ENCODE data around the gene DNLZ. TPM values are rescaled to one million over a fixed set of nuclear protein-coding genes. Genes with fewer than 3 reads are reported as not detected.
A peak's percentile ranks its signal among the peaks of the same experiment; 100 is the strongest.

DNLZ gene
- total RNA-seq, 1 experiment from 2014 or later, result 26.5 TPM

DNA sequence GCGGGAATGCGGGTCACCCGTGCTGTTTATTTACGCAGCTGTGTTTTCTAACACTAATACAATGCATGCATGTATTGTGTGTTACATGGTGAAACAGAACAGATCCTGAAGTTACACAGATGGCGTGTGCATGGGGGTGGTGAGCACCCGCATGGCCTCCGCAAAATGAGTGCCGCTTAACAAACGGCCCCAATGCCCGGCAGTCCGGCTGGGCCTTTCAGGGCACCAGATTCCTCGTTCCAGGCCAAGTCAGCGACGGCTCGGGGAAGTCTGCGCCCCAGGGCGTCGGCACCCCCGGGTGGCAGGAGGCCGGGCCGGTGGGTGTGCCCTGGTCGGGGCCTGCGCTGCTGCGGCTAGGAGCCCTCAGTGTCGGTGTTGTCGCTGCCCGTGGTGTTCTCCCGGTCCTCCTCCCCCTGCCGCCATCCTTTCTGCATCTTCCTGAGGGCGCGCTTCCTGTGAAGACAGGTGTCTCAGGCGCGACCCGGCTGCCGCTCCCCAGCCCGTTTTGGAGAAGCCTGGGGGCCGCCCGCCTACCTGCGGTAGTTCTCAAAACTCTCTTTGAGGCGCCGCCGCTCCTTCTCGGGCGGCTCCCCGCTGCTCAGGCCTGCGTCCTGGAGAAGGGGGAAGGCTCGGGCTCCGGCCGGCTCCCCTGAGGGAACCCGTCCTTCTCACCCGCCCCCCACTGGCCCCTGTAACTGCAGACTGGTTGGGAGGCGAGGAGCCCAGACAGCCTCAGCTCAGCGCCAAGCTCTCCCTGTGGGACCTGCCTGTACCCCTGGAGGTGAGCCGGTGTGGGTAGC is 605 bp upstream of the DNLZ start:
- TF ChIP-seq SIN3A (IDR thresholded peaks at IDR 0.05; ENCODE audit: borderline replicate concordance, insufficient read depth, low read depth, low read length) (no peak), TCF7L2 (IDR thresholded peaks at IDR 0.05; ENCODE audit: low read depth, low read length) (no peak), POLR2AphosphoS5 (IDR thresholded peaks at IDR 0.05; ENCODE audit: low read depth, low read length) (no peak)
- TF ChIP-seq, protein P1, sequence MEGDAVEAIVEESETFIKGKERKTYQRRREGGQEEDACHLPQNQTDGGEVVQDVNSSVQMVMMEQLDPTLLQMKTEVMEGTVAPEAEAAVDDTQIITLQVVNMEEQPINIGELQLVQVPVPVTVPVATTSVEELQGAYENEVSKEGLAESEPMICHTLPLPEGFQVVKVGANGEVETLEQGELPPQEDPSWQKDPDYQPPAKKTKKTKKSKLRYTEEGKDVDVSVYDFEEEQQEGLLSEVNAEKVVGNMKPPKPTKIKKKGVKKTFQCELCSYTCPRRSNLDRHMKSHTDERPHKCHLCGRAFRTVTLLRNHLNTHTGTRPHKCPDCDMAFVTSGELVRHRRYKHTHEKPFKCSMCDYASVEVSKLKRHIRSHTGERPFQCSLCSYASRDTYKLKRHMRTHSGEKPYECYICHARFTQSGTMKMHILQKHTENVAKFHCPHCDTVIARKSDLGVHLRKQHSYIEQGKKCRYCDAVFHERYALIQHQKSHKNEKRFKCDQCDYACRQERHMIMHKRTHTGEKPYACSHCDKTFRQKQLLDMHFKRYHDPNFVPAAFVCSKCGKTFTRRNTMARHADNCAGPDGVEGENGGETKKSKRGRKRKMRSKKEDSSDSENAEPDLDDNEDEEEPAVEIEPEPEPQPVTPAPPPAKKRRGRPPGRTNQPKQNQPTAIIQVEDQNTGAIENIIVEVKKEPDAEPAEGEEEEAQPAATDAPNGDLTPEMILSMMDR (IDR thresholded peaks at IDR 0.05), result no peak; the same call in 1 of the 2 replicates
- TF ChIP-seq, protein P2, sequence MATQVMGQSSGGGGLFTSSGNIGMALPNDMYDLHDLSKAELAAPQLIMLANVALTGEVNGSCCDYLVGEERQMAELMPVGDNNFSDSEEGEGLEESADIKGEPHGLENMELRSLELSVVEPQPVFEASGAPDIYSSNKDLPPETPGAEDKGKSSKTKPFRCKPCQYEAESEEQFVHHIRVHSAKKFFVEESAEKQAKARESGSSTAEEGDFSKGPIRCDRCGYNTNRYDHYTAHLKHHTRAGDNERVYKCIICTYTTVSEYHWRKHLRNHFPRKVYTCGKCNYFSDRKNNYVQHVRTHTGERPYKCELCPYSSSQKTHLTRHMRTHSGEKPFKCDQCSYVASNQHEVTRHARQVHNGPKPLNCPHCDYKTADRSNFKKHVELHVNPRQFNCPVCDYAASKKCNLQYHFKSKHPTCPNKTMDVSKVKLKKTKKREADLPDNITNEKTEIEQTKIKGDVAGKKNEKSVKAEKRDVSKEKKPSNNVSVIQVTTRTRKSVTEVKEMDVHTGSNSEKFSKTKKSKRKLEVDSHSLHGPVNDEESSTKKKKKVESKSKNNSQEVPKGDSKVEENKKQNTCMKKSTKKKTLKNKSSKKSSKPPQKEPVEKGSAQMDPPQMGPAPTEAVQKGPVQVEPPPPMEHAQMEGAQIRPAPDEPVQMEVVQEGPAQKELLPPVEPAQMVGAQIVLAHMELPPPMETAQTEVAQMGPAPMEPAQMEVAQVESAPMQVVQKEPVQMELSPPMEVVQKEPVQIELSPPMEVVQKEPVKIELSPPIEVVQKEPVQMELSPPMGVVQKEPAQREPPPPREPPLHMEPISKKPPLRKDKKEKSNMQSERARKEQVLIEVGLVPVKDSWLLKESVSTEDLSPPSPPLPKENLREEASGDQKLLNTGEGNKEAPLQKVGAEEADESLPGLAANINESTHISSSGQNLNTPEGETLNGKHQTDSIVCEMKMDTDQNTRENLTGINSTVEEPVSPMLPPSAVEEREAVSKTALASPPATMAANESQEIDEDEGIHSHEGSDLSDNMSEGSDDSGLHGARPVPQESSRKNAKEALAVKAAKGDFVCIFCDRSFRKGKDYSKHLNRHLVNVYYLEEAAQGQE (IDR thresholded peaks at IDR 0.05; ENCODE audit: insufficient read depth in 1 of 2, low read depth in 2 of 2, low read length in 1 of 2), result no peak
- intact Hi-C loops (cut with micrococcal nuclease; ENCODE audit: unreplicated experiment), result no loop called here
- BruUV-seq (replicated peaks), result TSS peak; percentile 83

DNA sequence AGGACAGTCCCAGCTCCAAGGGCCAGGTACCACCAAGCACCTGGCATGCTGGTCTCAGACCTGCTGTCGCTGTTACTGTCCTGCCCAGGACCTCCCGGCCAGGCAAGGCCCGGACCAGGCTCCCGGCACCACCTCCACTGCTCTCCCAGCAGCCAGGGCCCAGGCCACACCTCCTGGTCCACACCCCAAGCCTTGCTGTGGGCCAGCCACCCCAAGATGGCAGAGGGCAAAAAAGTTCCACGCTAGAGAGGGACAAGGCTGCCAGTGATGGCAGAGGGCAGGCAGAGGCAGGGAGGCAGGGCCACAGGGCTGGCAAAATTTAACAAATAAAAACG is 1.1 kb downstream of the DNLZ start:
- BruUV-seq (replicated peaks), result no TSS peak
- ChIA-PET CTCF (interaction anchor here (0.9 to 1.3 kb wide), 2 partner anchors 17 to 23 kb away, joined by 3 to 5 read pairs; no protein-coding TSS in a partner anchor), POLR2A (no interaction called here)
- no peaks in the 10 kb centered on the region; the same call in 1 of the 2 replicates for H3K36me3 ChIP-seq (ENCODE audit: control insufficient read depth, insufficient read depth, low read length)
- peak overlapping the region; percentile 40; the same call in 1 of the 2 replicates for H3K27ac ChIP-seq (ENCODE audit: low read length)
- ATAC-seq (no peak), DNase-seq (ENCODE audit: low read depth, low spot score) (no peak)
- H3K4me1 ChIP-seq (ENCODE audit: control insufficient read depth, insufficient read depth, low read length), result peaks cover 5% of the 10 kb centered on the region; the same call in 1 of the 2 replicates
- H3K9me3 ChIP-seq (ENCODE audit: control insufficient read depth, insufficient read depth, low read depth, low read length), result no peaks in the 10 kb centered on the region
- in situ Hi-C loops (cut with HindIII; ENCODE audit: low pct_unique_long_range_greater_than_20kb, low sequenced_read_pairs), result no loop called here
- intact Hi-C loops (cut with micrococcal nuclease; ENCODE audit: unreplicated experiment), result no loop called here
- TF ChIP-seq, protein P2 (IDR thresholded peaks at IDR 0.05; ENCODE audit: insufficient read depth in 1 of 2, low read depth in 2 of 2, low read length in 1 of 2), result no peak
- TF ChIP-seq, protein P1 (IDR thresholded peaks at IDR 0.05), result no peak
- TF ChIP-seq SIN3A (IDR thresholded peaks at IDR 0.05; ENCODE audit: borderline replicate concordance, insufficient read depth, low read depth, low read length), result no peak
- TF ChIP-seq TCF7L2 (IDR thresholded peaks at IDR 0.05; ENCODE audit: low read depth, low read length), result no peak
- no peak for TF ChIP-seq POLR2AphosphoS5 (IDR thresholded peaks at IDR 0.05; ENCODE audit: low read depth, low read length)
- H3K4me3 ChIP-seq (ENCODE audit: low read depth in 2 of 2, low read length in 2 of 2), result peak overlapping the region; percentile 19 to 43; a peak in 3 of 4 replicates
- no peaks in the 10 kb centered on the region for H3K27me3 ChIP-seq (ENCODE audit: control insufficient read depth, insufficient read depth, low read length)

More for the DNA sequence above, 605 bp upstream of the DNLZ start:
- Histone ChIP-seq H3K4me1 (ENCODE audit: control insufficient read depth, insufficient read depth, low read length) (peaks cover 5% of the 10 kb centered on the region; the same call in 1 of the 2 replicates), H3K9me3 (ENCODE audit: control insufficient read depth, insufficient read depth, low read depth, low read length) (no peaks in the 10 kb centered on the region), H3K36me3 (ENCODE audit: control insufficient read depth, insufficient read depth, low read length) (no peaks in the 10 kb centered on the region; the same call in 1 of the 2 replicates), H3K27ac (ENCODE audit: low read length) (peak overlapping the region; percentile 61), H3K27me3 (ENCODE audit: control insufficient read depth, insufficient read depth, low read length) (no peaks in the 10 kb centered on the region), H3K4me3 (ENCODE audit: low read depth in 2 of 2, low read length in 2 of 2) (peak overlapping the region; percentile 13 to 59; a peak in 3 of 4 replicates)
- ATAC-seq, result no peak
- CTCF ChIA-PET, result interaction anchor here (1.3 kb wide), 1 partner anchor 18 kb away, joined by 5 read pairs; no protein-coding TSS in a partner anchor
- in situ Hi-C loops (cut with HindIII; ENCODE audit: low pct_unique_long_range_greater_than_20kb, low sequenced_read_pairs), result no loop called here
- POLR2A ChIA-PET, result no interaction called here
- peak; percentile 7 for DNase-seq (ENCODE audit: low read depth, low spot score)
